Esophagus muscularis mucosa (tissue), 4 donors: Measurements from ENCODE around the gene CYP4F22. TPM values are rescaled to one million over a fixed set of nuclear protein-coding genes. Genes with fewer than 3 reads are reported as not detected.

Source experiments
- DNase-seq: peaks from one replicate; pipeline ENCODE4 v3.0.0-alpha.2; 2017; ENCODE audit errors: extremely low spot score
- H3K27ac ChIP-seq, 4 donors: fragments of 200-600 bp; sonication (generic); replicated peaks in 1 of 4; 1 replicate in 3 of 4; 2 replicates in 1 of 4; pipeline ENCODE4 v1.5.1; 2016 to 2019; ENCODE audit warnings: mild to moderate bottlenecking in 1 of 4
- H3K27me3 ChIP-seq, 4 donors: fragments of 200-600 bp; sonication (generic); one replicate each; pipeline versions ENCODE4 v1.5.1 to v1.6.0; 2016 to 2019
- H3K36me3 ChIP-seq, 4 donors: fragments of 200-600 bp; sonication (generic); one replicate each; pipeline ENCODE4 v1.5.1; 2016 to 2019
- H3K4me1 ChIP-seq, 4 donors: fragments of 200-600 bp; sonication (generic); one replicate each; pipeline ENCODE4 v1.5.1; 2016 to 2019
- H3K4me3 ChIP-seq, 4 donors: fragments of 200-600 bp; sonication (generic); 1 replicate in 2 of 4; 2 replicates in 2 of 4; pipeline ENCODE4 v1.5.1; 2016 to 2019; ENCODE audit warnings: mild to moderate bottlenecking in 4 of 4, moderate library complexity in 1 of 4
- H3K9me3 ChIP-seq, 4 donors: fragments of 200-600 bp; sonication (generic); 1 replicate in 3 of 4; 2 replicates in 1 of 4; pipeline ENCODE4 v1.5.1; 2016 to 2019
- CTCF ChIP-seq, 3 experiments: fragments of 200-600 bp in 2 of 3; fragments of 450-650 bp in 1 of 3; sonication (generic) in 2 of 3; IDR thresholded peaks; one replicate each; pipeline ENCODE4 v1.5.1; 2017 to 2019; ENCODE audit warnings: antibody characterized with exemption in 3 of 3, mild to moderate bottlenecking in 2 of 3, moderate library complexity in 1 of 3
- EP300 ChIP-seq: sonication (generic); formaldehyde crosslinking; IDR thresholded peaks from one replicate; pipeline ENCODE4 v1.6.1; 2017; ENCODE audit warnings: antibody characterized with exemption
- POLR2A ChIP-seq: fragments of 450-650 bp; IDR thresholded peaks from one replicate; pipeline ENCODE4 v1.6.1; 2017; ENCODE audit warnings: antibody characterized with exemption, moderate library complexity, mild to moderate bottlenecking, low read depth
- POLR2AphosphoS5 ChIP-seq, 2 donors: sonication (generic); formaldehyde crosslinking; IDR thresholded peaks; one replicate each; pipeline ENCODE4 v1.6.1; 2017; ENCODE audit warnings: antibody characterized with exemption in 2 of 2
- WGBS: methylation state at CpG from one replicate; pipeline ENCODE4 v1.1.5; 2018; 5-methylcytosine and 5-hydroxymethylcytosine counted together
- intact Hi-C: fragments of 100-400 bp; cut with DNase I; formaldehyde crosslinking; loops from one replicate; pipeline ENCODE4 v1.15.1; 2023
- total RNA-seq, 4 donors: library from RNA; depleted of rRNA; stranded (reverse); fragments of >200 nt; gene quantifications; one replicate each; pipeline versions ENCODE4 v1.1.0 to v1.2.1, GENCODE V29; 2016

CYP4F22 gene
- total RNA-seq, 4 donors from 2014 or later: not detected

- Histone ChIP-seq H3K4me3 (no peak overlapping the region), H3K27ac (no peak overlapping the region), H3K4me1 (no peaks in the 10 kb centered on the region), H3K36me3 (no peaks in the 10 kb centered on the region), H3K9me3 (peaks cover 0 to 5% (median 2%) of the 10 kb centered on the region in 4 donors), H3K27me3 (peaks cover 0 to 45% (median 0%) of the 10 kb centered on the region in 4 donors)
- intact Hi-C loops: no loop called here
- TF ChIP-seq POLR2AphosphoS5 (IDR thresholded peaks at IDR 0.05) (no peak), POLR2A (no peak), CTCF (IDR thresholded peaks at IDR 0.05) (no peak), EP300 (no peak)
- no peak for DNase-seq
- WGBS: 67% methylated on average over 4 of the region's 4 CpGs
Measured at GRCh38 chr19:15536350-15536749, 28.0 kb downstream of the CYP4F22 start.

- Histone ChIP-seq H3K27me3 (peaks cover 0 to 43% (median 0%) of the 10 kb centered on the region in 4 donors), H3K4me3 (no peak overlapping the region), H3K36me3 (no peaks in the 10 kb centered on the region), H3K4me1 (no peaks in the 10 kb centered on the region), H3K27ac (no peak overlapping the region), H3K9me3 (peaks cover 0 to 5% (median 2%) of the 10 kb centered on the region in 4 donors)
- whole genome bisulfite sequencing: 52% methylated on average over 1 of the region's 1 CpG
- no peak for DNase-seq
- intact Hi-C loops: no loop called here
- TF ChIP-seq EP300 (no peak), CTCF (IDR thresholded peaks at IDR 0.05) (no peak), POLR2A (no peak)
Measured at GRCh38 chr19:15538774-15539173, 30.4 kb downstream of the CYP4F22 start.

- intact Hi-C loops: no loop called here
- H3K4me3 ChIP-seq: no peak overlapping the region
- no peaks in the 10 kb centered on the region for H3K36me3 ChIP-seq
- no peak for DNase-seq
- TF ChIP-seq EP300 (no peak), CTCF (IDR thresholded peaks at IDR 0.05) (no peak), POLR2AphosphoS5 (IDR thresholded peaks at IDR 0.05) (no peak), POLR2A (no peak)
- peaks cover 0 to 49% (median 0%) of the 10 kb centered on the region in 4 donors for H3K27me3 ChIP-seq
- H3K27ac ChIP-seq: no peak overlapping the region
- H3K4me1 ChIP-seq: no peaks in the 10 kb centered on the region
- H3K9me3 ChIP-seq: peaks cover 0 to 5% (median 2%) of the 10 kb centered on the region in 4 donors
Measured at GRCh38 chr19:15539638-15540037, 31.3 kb downstream of the CYP4F22 start.

- DNase-seq: no peak
- Histone ChIP-seq H3K27me3 (peaks cover 0 to 42% (median 0%) of the 10 kb centered on the region in 4 donors), H3K4me3 (no peak overlapping the region), H3K9me3 (peaks cover 0 to 5% (median 2%) of the 10 kb centered on the region in 4 donors), H3K27ac (no peak overlapping the region), H3K36me3 (no peaks in the 10 kb centered on the region), H3K4me1 (no peaks in the 10 kb centered on the region)
- intact Hi-C loops: no loop called here
- 93% methylated on average over 19 of the region's 20 CpGs for WGBS
- TF ChIP-seq EP300 (no peak), CTCF (IDR thresholded peaks at IDR 0.05) (no peak), POLR2A (no peak), POLR2AphosphoS5 (IDR thresholded peaks at IDR 0.05) (no peak)
Measured at GRCh38 chr19:15540435-15540834, 32.1 kb downstream of the CYP4F22 start.

GRCh38 chr19:15544283-15544682 is 36.0 kb downstream of the CYP4F22 start:
- intact Hi-C loops: no loop called here
- no peak for DNase-seq
- TF ChIP-seq POLR2AphosphoS5 (IDR thresholded peaks at IDR 0.05) (no peak), CTCF (IDR thresholded peaks at IDR 0.05) (no peak), EP300 (no peak), POLR2A (no peak)
- no peak overlapping the region for H3K27ac ChIP-seq
- no peaks in the 10 kb centered on the region for H3K9me3 ChIP-seq
- no peak overlapping the region for H3K4me3 ChIP-seq
- H3K4me1 ChIP-seq: no peaks in the 10 kb centered on the region
- H3K36me3 ChIP-seq: no peaks in the 10 kb centered on the region
- peaks cover 0 to 43% (median 0%) of the 10 kb centered on the region in 4 donors for H3K27me3 ChIP-seq
